ENCODE measurements around the gene RHEBL1.

- TF ChIP-seq POLR2AphosphoS5 (IDR thresholded peaks at IDR 0.05) (no peak), CTCF (IDR thresholded peaks at IDR 0.05) (no peak)
Observed at GRCh38 chr12:49058366-49059044, 11.3 kb downstream of the RHEBL1 start.

Measured in prostate gland (tissue), 2 donors.